Keratinocyte (primary cell): Measurements from ENCODE around the gene ZNRF1.

Experiments used
- EZH2 ChIP-seq: IDR thresholded peaks from one replicate; pipeline ENCODE4 v1.6.1; 2012; ENCODE audit warnings: inconsistent platforms, mild to moderate bottlenecking, low read length, moderate library complexity
- TF ChIP-seq, protein P1 (sequence below), 3 experiments: IDR thresholded peaks in 1 of 3; conservative IDR thresholded peaks in 1 of 3; optimal IDR thresholded peaks in 1 of 3; 2 replicates in 2 of 3; 3 replicates in 1 of 3; pipeline versions ENCODE3 to v1.5.1; 2011; ENCODE audit warnings: low read length in 3 of 3, mild to moderate bottlenecking in 3 of 3, moderate library complexity in 2 of 3, control low read depth in 1 of 3, inconsistent platforms in 1 of 3; ENCODE audit not compliant: insufficient read depth in 2 of 3; ENCODE audit errors: extremely low read depth in 1 of 3

GRCh38 chr16:75073545-75074303 is 74.9 kb downstream of the ZNRF1 start:
- TF ChIP-seq, protein P1, sequence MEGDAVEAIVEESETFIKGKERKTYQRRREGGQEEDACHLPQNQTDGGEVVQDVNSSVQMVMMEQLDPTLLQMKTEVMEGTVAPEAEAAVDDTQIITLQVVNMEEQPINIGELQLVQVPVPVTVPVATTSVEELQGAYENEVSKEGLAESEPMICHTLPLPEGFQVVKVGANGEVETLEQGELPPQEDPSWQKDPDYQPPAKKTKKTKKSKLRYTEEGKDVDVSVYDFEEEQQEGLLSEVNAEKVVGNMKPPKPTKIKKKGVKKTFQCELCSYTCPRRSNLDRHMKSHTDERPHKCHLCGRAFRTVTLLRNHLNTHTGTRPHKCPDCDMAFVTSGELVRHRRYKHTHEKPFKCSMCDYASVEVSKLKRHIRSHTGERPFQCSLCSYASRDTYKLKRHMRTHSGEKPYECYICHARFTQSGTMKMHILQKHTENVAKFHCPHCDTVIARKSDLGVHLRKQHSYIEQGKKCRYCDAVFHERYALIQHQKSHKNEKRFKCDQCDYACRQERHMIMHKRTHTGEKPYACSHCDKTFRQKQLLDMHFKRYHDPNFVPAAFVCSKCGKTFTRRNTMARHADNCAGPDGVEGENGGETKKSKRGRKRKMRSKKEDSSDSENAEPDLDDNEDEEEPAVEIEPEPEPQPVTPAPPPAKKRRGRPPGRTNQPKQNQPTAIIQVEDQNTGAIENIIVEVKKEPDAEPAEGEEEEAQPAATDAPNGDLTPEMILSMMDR (optimal IDR thresholded peaks at IDR 0.05 in 1 of 3, IDR thresholded peaks at IDR 0.05 in 1 of 3, conservative IDR thresholded peaks at IDR 0.05 in 1 of 3; ENCODE audit: extremely low read depth in 1 of 3, insufficient read depth in 2 of 3, low read length in 3 of 3), result no peak
- TF ChIP-seq EZH2, result no peak
